ENCODE results near the gene ITPKB. TPM values are rescaled to one million over a fixed set of nuclear protein-coding genes. Genes with fewer than 3 reads are reported as not detected.
"Not testable (repeated sequence)": the region's sequence is repeated elsewhere in the genome, so short reads cannot be mapped to it uniquely, and the experiment has no call there.

ITPKB gene
- total RNA-seq, 2 experiments from 2014 or later, result 31.0 to 31.9 TPM

- POLR2A ChIA-PET, result interaction anchor here (0.6 to 1.5 kb wide), 8 partner anchors 8 to 1355 kb away, joined by 3 to 4 read pairs (median 3); partner anchors contain the start of gene ITPKB
- H3K36me3 Mint-ChIP-seq (ENCODE audit: low read depth), result peaks cover 80% of the 10 kb centered on the region
- H3K27ac Mint-ChIP-seq, result peak overlapping the region; percentile 97
- peaks cover 81% of the 10 kb centered on the region for H3K4me1 Mint-ChIP-seq
- ATAC-seq (peak; percentile 17), DNase-seq (no peak)
- H3K9me3 Mint-ChIP-seq (ENCODE audit: low read depth), result no peaks in the 10 kb centered on the region
- CTCF ChIA-PET, result interaction anchor here (0.6 to 2.6 kb wide), 18 partner anchors 8 to 153 kb away, joined by 3 to 7 read pairs (median 3); partner anchors contain the start of gene ITPKB
- intact Hi-C loops (cut with DNase I, micrococcal nuclease), result loop anchor here in 1 of 2 experiments (10.0 kb wide), 1 partner anchor 667 kb away; the partner anchor contains the start of gene H3-3A
- H3K4me3 Mint-ChIP-seq, result peak overlapping the region; percentile 88
- no peaks in the 10 kb centered on the region for H3K27me3 Mint-ChIP-seq
Observed at GRCh38 chr1:226731257-226731893, 7.7 kb downstream of the ITPKB start.

GRCh38 chr1:226730836-226731235, 8.2 kb downstream of the ITPKB start:
- peak overlapping the region; percentile 97 for H3K27ac Mint-ChIP-seq
- H3K36me3 Mint-ChIP-seq (ENCODE audit: low read depth), result peaks cover 80% of the 10 kb centered on the region
- H3K4me3 Mint-ChIP-seq, result peak overlapping the region; percentile 88
- H3K9me3 Mint-ChIP-seq (ENCODE audit: low read depth), result no peaks in the 10 kb centered on the region
- no peaks in the 10 kb centered on the region for H3K27me3 Mint-ChIP-seq
- peaks cover 84% of the 10 kb centered on the region for H3K4me1 Mint-ChIP-seq
- ATAC-seq, result no peak
- ChIA-PET POLR2A (interaction anchor here (0.7 to 1.5 kb wide), 5 partner anchors 8 to 68 kb away, joined by 3 to 4 read pairs (median 3); partner anchors contain the start of gene ITPKB), CTCF (interaction anchor here (0.9 to 2.6 kb wide), 16 partner anchors 9 to 105 kb away, joined by 3 to 8 read pairs (median 4); partner anchors contain the start of gene ITPKB)
- intact Hi-C loops (cut with DNase I, micrococcal nuclease), result loop anchor here in 1 of 2 experiments (10.0 kb wide), 1 partner anchor 666 kb away; the partner anchor contains the start of gene H3-3A
- DNase-seq, result no peak

DNA sequence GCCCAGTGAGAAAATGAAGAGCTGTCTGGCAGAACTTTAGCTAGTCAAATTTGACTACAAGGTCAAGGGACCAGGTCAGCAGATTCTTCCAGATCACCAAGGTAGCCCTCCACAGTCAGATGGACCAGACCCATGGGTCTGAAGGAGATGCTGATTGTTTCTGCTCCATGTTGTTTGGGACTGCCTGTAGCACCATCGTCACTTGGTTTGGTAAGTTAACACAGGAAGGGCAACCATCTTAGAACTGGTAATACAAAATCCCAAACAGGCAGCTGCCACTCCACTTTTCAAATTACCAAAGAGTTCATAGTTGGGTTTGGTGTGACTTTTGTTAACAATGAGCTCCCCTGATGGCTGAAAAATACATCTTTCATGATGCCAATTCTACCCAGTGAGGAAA, 9.0 kb downstream of the ITPKB start:
- CTCF ChIA-PET, result interaction anchor here (0.8 to 2.6 kb wide), 11 partner anchors 10 to 104 kb away, joined by 3 to 8 read pairs (median 4); partner anchors contain the start of gene ITPKB
- intact Hi-C loops (cut with DNase I, micrococcal nuclease), result loop anchor here in 1 of 2 experiments (10.0 kb wide), 1 partner anchor 665 kb away; the partner anchor contains the start of gene H3-3A
- POLR2A ChIA-PET, result interaction anchor here (1.0 kb wide), 1 partner anchor 68 kb away, joined by 3 read pairs; no protein-coding TSS in a partner anchor
- peaks cover 84% of the 10 kb centered on the region for H3K4me1 Mint-ChIP-seq
- H3K36me3 Mint-ChIP-seq (ENCODE audit: low read depth), result peaks cover 80% of the 10 kb centered on the region
- DNase-seq, result no peak
- peak overlapping the region; percentile 88 for H3K4me3 Mint-ChIP-seq
- no peaks in the 10 kb centered on the region for H3K27me3 Mint-ChIP-seq
- peak overlapping the region; percentile 97 for H3K27ac Mint-ChIP-seq
- no peaks in the 10 kb centered on the region for H3K9me3 Mint-ChIP-seq (ENCODE audit: low read depth)
- ATAC-seq, result no peak

- peak; percentile 17 for ATAC-seq
- Mint-ChIP-seq H3K4me3 (peak overlapping the region; percentile 88), H3K27ac (peak overlapping the region; percentile 97), H3K9me3 (ENCODE audit: low read depth) (no peaks in the 10 kb centered on the region), H3K4me1 (peaks cover 87% of the 10 kb centered on the region), H3K27me3 (no peaks in the 10 kb centered on the region), H3K36me3 (ENCODE audit: low read depth) (peaks cover 72% of the 10 kb centered on the region)
- no peak for DNase-seq
- intact Hi-C loops (cut with DNase I, micrococcal nuclease), result loop anchor here in 1 of 2 experiments (2.0 kb wide), 1 partner anchor 100 kb away; no protein-coding TSS in a partner anchor
- ChIA-PET CTCF (interaction anchor here (2.3 kb wide), 1 partner anchor 95 kb away, joined by 8 read pairs; no protein-coding TSS in a partner anchor), POLR2A (no interaction called here)
Observed at GRCh38 chr1:226728448-226728847, 10.6 kb downstream of the ITPKB start.

GRCh38 chr1:226725897-226726267, 13.2 kb downstream of the ITPKB start:
- peak overlapping the region; percentile 97 for H3K27ac Mint-ChIP-seq
- peaks cover 94% of the 10 kb centered on the region for H3K4me1 Mint-ChIP-seq
- no peak for ATAC-seq
- no peaks in the 10 kb centered on the region for H3K9me3 Mint-ChIP-seq (ENCODE audit: low read depth)
- intact Hi-C loops (cut with DNase I, micrococcal nuclease), result no loop called here
- H3K4me3 Mint-ChIP-seq, result peak overlapping the region; percentile 88
- no peaks in the 10 kb centered on the region for H3K27me3 Mint-ChIP-seq
- POLR2A ChIA-PET, result no interaction called here
- CTCF ChIA-PET, result interaction anchor here (1.1 to 1.3 kb wide), 3 partner anchors 14 to 93 kb away, joined by 3 to 8 read pairs (median 3); no protein-coding TSS in a partner anchor
- H3K36me3 Mint-ChIP-seq (ENCODE audit: low read depth), result peaks cover 78% of the 10 kb centered on the region
- no peak for DNase-seq

- Mint-ChIP-seq H3K27ac (peak overlapping the region; percentile 97), H3K4me3 (peak overlapping the region; percentile 88), H3K9me3 (ENCODE audit: low read depth) (no peaks in the 10 kb centered on the region), H3K27me3 (no peaks in the 10 kb centered on the region), H3K4me1 (peaks cover 92% of the 10 kb centered on the region), H3K36me3 (ENCODE audit: low read depth) (peaks cover 74% of the 10 kb centered on the region)
- DNase-seq (no peak), ATAC-seq (peak; percentile 24)
- CTCF ChIA-PET, result interaction anchor here (0.6 to 1.4 kb wide), 8 partner anchors 9 to 90 kb away, joined by 3 to 5 read pairs (median 4); no protein-coding TSS in a partner anchor
- POLR2A ChIA-PET, result interaction anchor here (1.0 kb wide), 1 partner anchor 15 kb away, joined by 3 read pairs; no protein-coding TSS in a partner anchor
- intact Hi-C loops (cut with DNase I, micrococcal nuclease), result loop anchor here in 1 of 2 experiments (1.0 kb wide), 1 partner anchor 10 kb away; no protein-coding TSS in a partner anchor
Observed at GRCh38 chr1:226723657-226724532, 15.2 kb downstream of the ITPKB start.

DNA sequence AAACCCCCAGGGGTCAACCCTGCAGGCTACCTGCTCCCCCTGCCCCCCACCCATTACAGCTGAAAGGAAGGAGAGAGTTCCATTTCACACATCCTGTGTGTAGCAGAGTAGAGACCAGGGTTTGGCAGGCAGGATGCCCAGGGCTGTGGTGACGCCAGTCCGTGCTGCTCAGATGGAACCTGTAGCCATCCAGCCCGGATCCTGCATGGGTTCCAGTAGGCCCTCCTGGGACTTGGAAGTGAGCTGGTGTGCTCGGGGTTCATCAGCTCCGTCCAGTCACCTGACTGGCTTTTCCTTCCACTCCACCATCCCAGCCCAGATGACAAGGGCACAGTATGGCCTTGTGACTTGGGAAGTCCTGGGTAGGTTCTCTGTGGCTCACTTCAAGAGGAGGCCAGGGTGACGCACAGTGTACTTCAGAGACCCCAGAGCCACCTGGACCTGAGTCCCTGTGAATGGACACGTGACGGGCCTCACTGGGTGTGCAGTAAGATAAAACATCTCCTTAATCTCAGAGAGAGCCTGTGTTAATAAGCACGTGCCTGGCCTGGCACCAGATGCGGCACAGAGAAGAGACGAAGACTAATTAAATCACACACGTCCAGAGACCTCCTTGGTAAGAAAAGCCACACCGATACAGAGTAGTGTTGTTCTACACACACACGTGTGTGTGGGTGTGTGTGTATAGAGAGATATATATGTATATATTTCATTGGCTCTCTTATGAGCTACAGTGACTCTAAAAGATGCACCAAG, 16.0 kb downstream of the ITPKB start:
- ATAC-seq, result peak; percentile 17
- H3K9me3 Mint-ChIP-seq (ENCODE audit: low read depth), result no peaks in the 10 kb centered on the region
- DNase-seq, result peak; percentile 50
- peaks cover 73% of the 10 kb centered on the region for H3K36me3 Mint-ChIP-seq (ENCODE audit: low read depth)
- intact Hi-C loops (cut with DNase I, micrococcal nuclease), result no loop called here
- no peaks in the 10 kb centered on the region for H3K27me3 Mint-ChIP-seq
- peak overlapping the region; percentile 97 for H3K27ac Mint-ChIP-seq
- peaks cover 92% of the 10 kb centered on the region for H3K4me1 Mint-ChIP-seq
- H3K4me3 Mint-ChIP-seq, result peak overlapping the region; percentile 88
- POLR2A ChIA-PET, result interaction anchor here (1.0 to 1.1 kb wide), 2 partner anchors 14 to 25 kb away, joined by 3 read pairs; no protein-coding TSS in a partner anchor
- CTCF ChIA-PET, result interaction anchor here (0.8 to 1.4 kb wide), 10 partner anchors 10 to 90 kb away, joined by 3 to 5 read pairs (median 4); no protein-coding TSS in a partner anchor

GRCh38 chr1:226722240-226722900, 16.7 kb downstream of the ITPKB start:
- ATAC-seq, result peak; percentile 1
- peaks cover 92% of the 10 kb centered on the region for H3K4me1 Mint-ChIP-seq
- peak overlapping the region; percentile 88 for H3K4me3 Mint-ChIP-seq
- ChIA-PET CTCF (interaction anchor here (0.8 to 1.3 kb wide), 8 partner anchors 9 to 43 kb away, joined by 3 to 7 read pairs (median 4); no protein-coding TSS in a partner anchor), POLR2A (interaction anchor here (1.1 kb wide), 1 partner anchor 24 kb away, joined by 3 read pairs; no protein-coding TSS in a partner anchor)
- peak; percentile 39 for DNase-seq
- no peaks in the 10 kb centered on the region for H3K9me3 Mint-ChIP-seq (ENCODE audit: low read depth)
- intact Hi-C loops (cut with DNase I, micrococcal nuclease), result no loop called here
- H3K36me3 Mint-ChIP-seq (ENCODE audit: low read depth), result peaks cover 70% of the 10 kb centered on the region
- H3K27me3 Mint-ChIP-seq, result no peaks in the 10 kb centered on the region
- peak overlapping the region; percentile 97 for H3K27ac Mint-ChIP-seq

DNA sequence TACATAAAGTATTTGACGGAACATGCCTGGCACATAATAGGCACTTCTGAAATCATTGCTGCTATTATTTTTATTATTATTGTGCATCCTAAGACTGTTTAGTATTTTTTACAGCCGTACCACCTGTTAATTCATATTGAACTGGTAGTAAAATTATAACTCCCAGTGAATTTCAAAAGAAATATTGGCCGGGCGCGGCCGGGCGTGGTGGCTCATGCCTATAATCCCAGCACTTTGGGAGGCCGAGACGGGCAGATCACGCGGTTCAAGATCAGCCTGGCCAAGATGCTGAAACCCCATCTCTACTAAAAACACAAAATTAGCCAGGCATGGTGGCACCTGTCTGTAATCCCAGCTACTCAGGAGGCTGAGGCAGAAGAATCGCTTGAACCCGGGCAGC, 18.5 kb downstream of the ITPKB start:
- H3K4me3 Mint-ChIP-seq; H3K9me3 Mint-ChIP-seq (ENCODE audit: low read depth); DNase-seq; intact Hi-C loops (cut with DNase I, micrococcal nuclease); H3K27me3 Mint-ChIP-seq; ATAC-seq: not testable (repeated sequence)
- ChIA-PET CTCF (interaction anchor here (0.7 kb wide), 1 partner anchor 9 kb away, joined by 6 read pairs; no protein-coding TSS in a partner anchor), POLR2A (interaction anchor here (0.7 kb wide), 1 partner anchor 19 kb away, joined by 3 read pairs; no protein-coding TSS in a partner anchor)
- H3K4me1 Mint-ChIP-seq, result peaks cover 89% of the 10 kb centered on the region
- H3K27ac Mint-ChIP-seq, result peak overlapping the region; percentile 67
- H3K36me3 Mint-ChIP-seq (ENCODE audit: low read depth), result peaks cover 57% of the 10 kb centered on the region
